Body of pancreas (tissue), 4 donors: ENCODE data around the gene NT5C.

ENCODE experiments used
- CTCF ChIP-seq, 7 experiments: fragments of 450-650 bp in 4 of 7; fragments of 200-600 bp in 3 of 7; sonication (generic) in 3 of 7; IDR thresholded peaks; one replicate each; pipeline ENCODE4 v1.5.1; 2016 to 2019; ENCODE audit warnings: antibody characterized with exemption in 7 of 7
- POLR2A ChIP-seq, 3 donors: fragments of 450-650 bp; IDR thresholded peaks; one replicate each; pipeline ENCODE4 v1.6.1; 2016; ENCODE audit warnings: antibody characterized with exemption in 3 of 3, mild to moderate bottlenecking in 2 of 3

- TF ChIP-seq CTCF (IDR thresholded peaks at IDR 0.05) (no peak), POLR2A (IDR thresholded peaks at IDR 0.05) (no peak)
Observed at GRCh38 chr17:75115555-75115954, 16.0 kb downstream of the NT5C start.
